Neuron (in vitro differentiated cells): ENCODE measurements around the gene PLPP4.

Experiments used
- H2AFZ ChIP-seq: one replicate; pipeline ENCODE4 v1.6.1; 2013; ENCODE audit warnings: low read depth, mild to moderate bottlenecking, inconsistent platforms, low read length, moderate library complexity
- H3K27me3 ChIP-seq: one replicate; pipeline ENCODE4 v1.6.1; 2013; ENCODE audit warnings: low read length; ENCODE audit not compliant: insufficient read depth
- H3K36me3 ChIP-seq: one replicate; pipeline ENCODE4 v1.6.1; 2013; ENCODE audit warnings: low read length; ENCODE audit not compliant: insufficient read depth
- H3K4me1 ChIP-seq: one replicate; pipeline ENCODE4 v1.6.1; 2013; ENCODE audit warnings: low read length; ENCODE audit not compliant: insufficient read depth
- H3K4me3 ChIP-seq: 2 replicates; pipeline ENCODE4 v1.5.1; 2013; ENCODE audit warnings: mild to moderate bottlenecking, low read length, moderate library complexity
- H3K9me3 ChIP-seq: one replicate; pipeline ENCODE4 v1.6.1; 2013; ENCODE audit warnings: low read length

PLPP4 gene

GRCh38 chr10:120505056-120505455 is 48.0 kb downstream of the PLPP4 start:
- Histone ChIP-seq H3K27me3 (no peaks in the 10 kb centered on the region), H3K9me3 (no peaks in the 10 kb centered on the region), H3K36me3 (no peaks in the 10 kb centered on the region), H3K4me3 (no peak overlapping the region), H3K4me1 (no peaks in the 10 kb centered on the region), H2AFZ (no peak overlapping the region)

GRCh38 chr10:120505866-120506265 is 48.8 kb downstream of the PLPP4 start:
- Histone ChIP-seq H2AFZ (no peak overlapping the region), H3K4me1 (no peaks in the 10 kb centered on the region), H3K36me3 (no peaks in the 10 kb centered on the region), H3K9me3 (no peaks in the 10 kb centered on the region), H3K27me3 (no peaks in the 10 kb centered on the region), H3K4me3 (no peak overlapping the region)

GRCh38 chr10:120506674-120507073 is 49.6 kb downstream of the PLPP4 start:
- Histone ChIP-seq H2AFZ (no peak overlapping the region), H3K36me3 (no peaks in the 10 kb centered on the region), H3K27me3 (no peaks in the 10 kb centered on the region), H3K4me1 (no peaks in the 10 kb centered on the region), H3K4me3 (no peak overlapping the region), H3K9me3 (no peaks in the 10 kb centered on the region)

- H3K36me3 ChIP-seq, result no peaks in the 10 kb centered on the region
- no peaks in the 10 kb centered on the region for H3K9me3 ChIP-seq
- H3K4me3 ChIP-seq, result no peak overlapping the region
- no peaks in the 10 kb centered on the region for H3K27me3 ChIP-seq
- no peak overlapping the region for H2AFZ ChIP-seq
- H3K4me1 ChIP-seq, result no peaks in the 10 kb centered on the region
Observed at GRCh38 chr10:120507175-120507574, 50.1 kb downstream of the PLPP4 start.

- H2AFZ ChIP-seq, result no peak overlapping the region
- no peaks in the 10 kb centered on the region for H3K9me3 ChIP-seq
- no peaks in the 10 kb centered on the region for H3K27me3 ChIP-seq
- no peaks in the 10 kb centered on the region for H3K4me1 ChIP-seq
- H3K36me3 ChIP-seq, result no peaks in the 10 kb centered on the region
- no peak overlapping the region for H3K4me3 ChIP-seq
Observed at GRCh38 chr10:120507651-120508050, 50.6 kb downstream of the PLPP4 start.

- no peak overlapping the region for H2AFZ ChIP-seq
- H3K9me3 ChIP-seq, result no peaks in the 10 kb centered on the region
Observed at GRCh38 chr10:120508393-120508792, 51.4 kb downstream of the PLPP4 start.

GRCh38 chr10:120508966-120509365 is 51.9 kb downstream of the PLPP4 start:
- no peaks in the 10 kb centered on the region for H3K27me3 ChIP-seq
- no peaks in the 10 kb centered on the region for H3K36me3 ChIP-seq
- H2AFZ ChIP-seq, result no peak overlapping the region
- no peaks in the 10 kb centered on the region for H3K9me3 ChIP-seq
- no peak overlapping the region for H3K4me3 ChIP-seq
- no peaks in the 10 kb centered on the region for H3K4me1 ChIP-seq

More at GRCh38 chr10:120508393-120508792, 51.4 kb downstream of the PLPP4 start:
- Histone ChIP-seq H3K4me1 (no peaks in the 10 kb centered on the region), H3K36me3 (no peaks in the 10 kb centered on the region), H3K4me3 (no peak overlapping the region), H3K27me3 (no peaks in the 10 kb centered on the region)

GRCh38 chr10:120511165-120511564 is 54.1 kb downstream of the PLPP4 start:
- Histone ChIP-seq H2AFZ (no peak overlapping the region), H3K36me3 (no peaks in the 10 kb centered on the region), H3K27me3 (no peaks in the 10 kb centered on the region), H3K4me3 (no peak overlapping the region), H3K4me1 (no peaks in the 10 kb centered on the region), H3K9me3 (no peaks in the 10 kb centered on the region)

- H3K36me3 ChIP-seq, result no peaks in the 10 kb centered on the region
- no peaks in the 10 kb centered on the region for H3K27me3 ChIP-seq
- no peak overlapping the region for H3K4me3 ChIP-seq
- H2AFZ ChIP-seq, result no peak overlapping the region
- H3K9me3 ChIP-seq, result no peaks in the 10 kb centered on the region
- H3K4me1 ChIP-seq, result no peaks in the 10 kb centered on the region
Observed at GRCh38 chr10:120513307-120513796, 56.3 kb downstream of the PLPP4 start.

GRCh38 chr10:120514035-120514620 is 57.1 kb downstream of the PLPP4 start:
- Histone ChIP-seq H2AFZ (no peak overlapping the region), H3K9me3 (no peaks in the 10 kb centered on the region), H3K4me1 (no peaks in the 10 kb centered on the region), H3K27me3 (no peaks in the 10 kb centered on the region), H3K4me3 (no peak overlapping the region), H3K36me3 (no peaks in the 10 kb centered on the region)

- no peak overlapping the region for H3K4me3 ChIP-seq
- H3K4me1 ChIP-seq, result no peaks in the 10 kb centered on the region
- no peaks in the 10 kb centered on the region for H3K27me3 ChIP-seq
- no peaks in the 10 kb centered on the region for H3K36me3 ChIP-seq
- H3K9me3 ChIP-seq, result no peaks in the 10 kb centered on the region
- no peak overlapping the region for H2AFZ ChIP-seq
Observed at GRCh38 chr10:120514959-120515358, 57.9 kb downstream of the PLPP4 start.

GRCh38 chr10:120515741-120516140 is 58.7 kb downstream of the PLPP4 start:
- H3K9me3 ChIP-seq, result no peaks in the 10 kb centered on the region
- H3K27me3 ChIP-seq, result no peaks in the 10 kb centered on the region
- no peaks in the 10 kb centered on the region for H3K4me1 ChIP-seq
- H2AFZ ChIP-seq, result no peak overlapping the region
- no peaks in the 10 kb centered on the region for H3K36me3 ChIP-seq
- no peak overlapping the region for H3K4me3 ChIP-seq

GRCh38 chr10:120516426-120516825 is 59.4 kb downstream of the PLPP4 start:
- no peaks in the 10 kb centered on the region for H3K27me3 ChIP-seq
- H3K4me1 ChIP-seq, result no peaks in the 10 kb centered on the region
- no peaks in the 10 kb centered on the region for H3K9me3 ChIP-seq
- no peak overlapping the region for H3K4me3 ChIP-seq
- no peak overlapping the region for H2AFZ ChIP-seq
- H3K36me3 ChIP-seq, result no peaks in the 10 kb centered on the region

- Histone ChIP-seq H3K36me3 (no peaks in the 10 kb centered on the region), H3K9me3 (no peaks in the 10 kb centered on the region)
Observed at GRCh38 chr10:120517196-120517595, 60.2 kb downstream of the PLPP4 start.

More at GRCh38 chr10:120517196-120517595, 60.2 kb downstream of the PLPP4 start:
- no peaks in the 10 kb centered on the region for H3K27me3 ChIP-seq
- no peaks in the 10 kb centered on the region for H3K4me1 ChIP-seq
- no peak overlapping the region for H2AFZ ChIP-seq
- H3K4me3 ChIP-seq, result no peak overlapping the region
